Colonic mucosa (tissue), 4 donors: Measurements from ENCODE around the gene CD58. TPM values are rescaled to one million over a fixed set of nuclear protein-coding genes. Genes with fewer than 3 reads are reported as not detected.
"Not testable (repeated sequence)": the region's sequence is repeated elsewhere in the genome, so short reads cannot be mapped to it uniquely, and the experiment has no call there.

Source experiments
- DNase-seq: peaks from one replicate; pipeline ENCODE4 v3.0.0-alpha.2; 2020
- H3K27ac ChIP-seq: fragments of 200-600 bp; one replicate; pipeline ENCODE4 v1.8.0; 2021
- H3K27me3 ChIP-seq: fragments of 200-600 bp; one replicate; pipeline ENCODE4 v1.8.0; 2021
- H3K36me3 ChIP-seq: fragments of 200-600 bp; one replicate; pipeline ENCODE4 v1.8.0; 2021
- H3K4me1 ChIP-seq: fragments of 200-600 bp; one replicate; pipeline ENCODE4 v1.8.0; 2021; ENCODE audit warnings: mild to moderate bottlenecking
- H3K4me3 ChIP-seq: fragments of 200-600 bp; one replicate; pipeline ENCODE4 v1.8.0; 2021
- H3K9ac ChIP-seq, 2 donors: one replicate each; pipeline ENCODE4 v1.7.0; 2013; ENCODE audit warnings: control low read depth in 2 of 2, low read depth in 2 of 2, low read length in 2 of 2
- H3K9me3 ChIP-seq: fragments of 200-600 bp; one replicate; pipeline ENCODE4 v1.8.0; 2021
- CTCF ChIP-seq: fragments of 200-600 bp; IDR thresholded peaks from one replicate; pipeline ENCODE4 v1.8.0; 2022; ENCODE audit warnings: antibody characterized with exemption, mild to moderate bottlenecking
- intact Hi-C: fragments of 100-400 bp; cut with DNase I; formaldehyde crosslinking; loops from one replicate; pipeline ENCODE4 v1.14.1; 2022
- total RNA-seq, 2 donors: library from RNA; stranded (reverse); fragmentation: NEBNext Ultra II Directional in 1 of 2; extraction: Animal tissue kit (Norgen Biotek cat#: 25700) in 1 of 2; gene quantifications; one replicate each; pipeline ENCODE4 v1.2.1, GENCODE V29; 2021
- donor health status: healthy.
- donor health status: DM: no; HTN: no; CAD: no.
- donor health status: DM: no; HTN: no; CAD: no.

Gene CD58, protein sequence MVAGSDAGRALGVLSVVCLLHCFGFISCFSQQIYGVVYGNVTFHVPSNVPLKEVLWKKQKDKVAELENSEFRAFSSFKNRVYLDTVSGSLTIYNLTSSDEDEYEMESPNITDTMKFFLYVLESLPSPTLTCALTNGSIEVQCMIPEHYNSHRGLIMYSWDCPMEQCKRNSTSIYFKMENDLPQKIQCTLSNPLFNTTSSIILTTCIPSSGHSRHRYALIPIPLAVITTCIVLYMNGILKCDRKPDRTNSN
- total RNA-seq, result 10 to 100 TPM; 16.1 to 25.9 TPM

DNA sequence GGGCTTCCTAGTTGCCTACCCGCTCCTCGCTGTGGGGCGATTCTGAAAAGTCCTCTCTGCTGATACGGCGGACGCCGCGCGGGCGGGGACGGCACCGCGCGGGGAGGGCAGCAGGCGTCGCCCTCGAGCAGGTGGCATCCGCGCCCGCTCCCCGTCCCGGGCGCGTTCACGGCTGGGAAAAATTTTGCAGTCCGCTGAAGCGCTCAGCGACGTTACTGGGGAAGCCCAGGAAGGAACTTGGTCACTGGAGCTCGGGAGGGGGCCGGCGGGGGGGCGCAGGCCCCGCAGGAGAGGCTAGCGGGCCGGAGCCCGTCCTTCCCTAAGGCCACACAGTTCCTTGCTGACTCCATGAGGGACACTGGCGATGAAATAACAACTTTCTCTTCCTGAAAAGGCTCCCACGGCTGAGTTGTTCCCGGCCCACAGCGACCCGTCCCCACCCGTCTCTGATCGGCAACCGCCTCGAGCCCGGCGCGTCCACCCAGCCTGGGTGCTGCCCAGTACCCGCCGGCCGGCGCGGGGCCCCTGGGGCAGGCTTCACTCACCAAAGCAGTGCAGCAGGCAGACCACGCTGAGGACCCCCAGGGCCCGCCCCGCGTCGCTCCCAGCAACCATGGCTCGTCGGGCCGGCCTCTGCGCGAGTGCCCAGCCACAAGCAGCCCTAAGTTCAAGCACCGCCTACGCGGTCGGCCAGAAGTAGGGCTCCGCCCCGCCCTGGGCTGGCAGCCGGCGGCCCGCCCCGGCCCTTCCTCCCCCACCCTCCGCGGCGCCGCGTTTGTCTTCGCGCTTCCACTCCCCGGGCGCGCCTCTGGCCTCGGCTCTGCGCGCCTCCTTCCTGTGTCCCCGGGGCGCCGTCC is at the start of gene CD58:
CD58 (minus strand) TSS at position 669 of the 857 bp plus-strand sequence; CDS start at position 615, 54 bp downstream.
- Histone ChIP-seq H3K4me1 (peaks cover 4% of the 10 kb centered on the region), H3K4me3 (peak within 1 kb of the TSS; percentile 66), H3K9me3 (no peaks in the 10 kb centered on the region), H3K27me3 (no peaks in the 10 kb centered on the region), H3K36me3 (no peaks in the 10 kb centered on the region), H3K27ac (peak within 1 kb of the TSS; percentile 96), H3K9ac (peak within 1 kb of the TSS; percentile 89 to 98)
- peak; percentile 71 for TF ChIP-seq CTCF
- peak; percentile 93 for DNase-seq
- intact Hi-C loops, result loop anchor here (5.0 kb wide), 1 partner anchor 487 kb away; no protein-coding TSS in a partner anchor

- H3K9ac ChIP-seq, H3K27ac ChIP-seq, DNase-seq, H3K9me3 ChIP-seq, H3K4me3 ChIP-seq, H3K36me3 ChIP-seq, H3K27me3 ChIP-seq, H3K4me1 ChIP-seq, intact Hi-C loops: not testable (repeated sequence)
Measured at GRCh38 chr1:116620392-116620791, 49.6 kb upstream of the CD58 start.

DNA sequence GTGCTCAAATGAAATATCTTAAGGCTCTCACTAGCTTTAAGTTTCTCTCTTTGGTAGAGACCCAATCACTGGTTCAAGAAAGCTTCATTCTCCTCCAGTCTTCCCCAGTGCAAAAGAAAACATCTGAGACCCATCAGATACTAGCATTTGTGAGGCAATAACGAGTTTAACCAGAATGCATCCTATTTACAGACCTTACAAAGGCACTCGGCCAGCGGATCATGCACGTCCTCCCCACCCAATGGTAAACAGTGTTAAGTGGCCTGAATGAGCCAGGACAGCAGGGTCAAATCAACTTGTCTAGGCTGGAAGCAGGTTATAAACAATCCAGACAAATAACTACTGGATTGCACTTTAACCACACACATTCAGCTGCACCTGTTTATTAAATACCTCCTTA is 48.3 kb upstream of the CD58 start:
- intact Hi-C loops, H3K36me3 ChIP-seq, H3K27ac ChIP-seq, H3K27me3 ChIP-seq, H3K4me3 ChIP-seq, H3K9ac ChIP-seq, H3K4me1 ChIP-seq, H3K9me3 ChIP-seq: not testable (repeated sequence)
- DNase-seq, result peak; percentile 67

DNA sequence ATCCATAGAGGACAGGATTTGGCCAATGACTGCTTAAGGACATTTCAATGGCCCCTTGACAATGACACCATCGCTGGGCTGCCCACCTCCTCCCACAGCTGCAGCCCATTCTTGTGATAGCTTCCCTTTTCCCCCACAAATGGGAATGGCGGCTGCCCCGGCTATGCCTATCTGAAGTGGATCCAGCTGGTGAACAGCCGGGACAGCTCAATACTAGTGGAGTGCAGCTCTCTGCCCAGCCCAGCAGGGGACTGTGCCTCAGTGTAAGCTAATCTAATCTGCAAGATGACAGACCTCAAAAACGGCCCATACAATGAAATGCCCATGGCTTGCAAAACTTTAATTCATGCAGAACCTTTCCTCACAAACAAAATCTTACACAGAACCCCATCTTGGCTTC is 47.0 kb upstream of the CD58 start:
- H3K9ac ChIP-seq, H3K27me3 ChIP-seq, intact Hi-C loops, H3K4me1 ChIP-seq, DNase-seq, H3K27ac ChIP-seq, H3K36me3 ChIP-seq, H3K9me3 ChIP-seq, H3K4me3 ChIP-seq: not testable (repeated sequence)

GRCh38 chr1:116613825-116614224 is 43.0 kb upstream of the CD58 start:
- H3K4me1 ChIP-seq, H3K4me3 ChIP-seq, H3K27me3 ChIP-seq, H3K27ac ChIP-seq, H3K9me3 ChIP-seq, H3K9ac ChIP-seq, H3K36me3 ChIP-seq, DNase-seq, intact Hi-C loops: not testable (repeated sequence)

- H3K4me3 ChIP-seq, H3K9ac ChIP-seq, DNase-seq, H3K9me3 ChIP-seq, H3K27ac ChIP-seq, H3K4me1 ChIP-seq, H3K36me3 ChIP-seq, intact Hi-C loops, H3K27me3 ChIP-seq: not testable (repeated sequence)
Measured at GRCh38 chr1:116609801-116610371, 39.1 kb upstream of the CD58 start.

- H3K9me3 ChIP-seq, intact Hi-C loops, DNase-seq, H3K9ac ChIP-seq, H3K4me1 ChIP-seq, H3K36me3 ChIP-seq, H3K27me3 ChIP-seq, H3K27ac ChIP-seq, H3K4me3 ChIP-seq: not testable (repeated sequence)
Measured at GRCh38 chr1:116608841-116609240, 38.0 kb upstream of the CD58 start.

DNA sequence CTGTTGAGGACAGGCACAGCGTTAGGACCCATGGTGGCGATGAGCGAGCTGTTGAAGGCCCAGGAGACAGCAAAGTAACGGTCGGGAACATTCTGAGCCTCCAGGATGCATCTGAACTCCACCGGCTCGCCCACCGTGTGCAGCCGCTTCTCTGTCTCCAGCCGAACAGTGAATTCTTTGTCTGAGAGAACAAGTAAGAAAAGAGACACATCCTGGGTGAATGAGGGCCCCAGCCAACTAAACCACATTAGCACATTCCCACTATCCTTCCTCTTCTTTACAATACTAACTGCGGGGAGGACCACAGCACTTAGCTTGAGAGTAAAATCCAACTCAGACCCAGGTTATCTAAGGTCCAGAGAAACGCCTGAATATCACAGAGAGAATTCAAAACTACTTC is 37.3 kb upstream of the CD58 start:
- intact Hi-C loops, H3K4me3 ChIP-seq, H3K4me1 ChIP-seq, H3K36me3 ChIP-seq, DNase-seq, H3K27me3 ChIP-seq, H3K9ac ChIP-seq, H3K9me3 ChIP-seq, H3K27ac ChIP-seq: not testable (repeated sequence)

GRCh38 chr1:116607463-116607862 is 36.6 kb upstream of the CD58 start:
- H3K4me3 ChIP-seq, H3K36me3 ChIP-seq, H3K9ac ChIP-seq, H3K27ac ChIP-seq, H3K27me3 ChIP-seq, H3K9me3 ChIP-seq, H3K4me1 ChIP-seq, DNase-seq, intact Hi-C loops: not testable (repeated sequence)

DNA sequence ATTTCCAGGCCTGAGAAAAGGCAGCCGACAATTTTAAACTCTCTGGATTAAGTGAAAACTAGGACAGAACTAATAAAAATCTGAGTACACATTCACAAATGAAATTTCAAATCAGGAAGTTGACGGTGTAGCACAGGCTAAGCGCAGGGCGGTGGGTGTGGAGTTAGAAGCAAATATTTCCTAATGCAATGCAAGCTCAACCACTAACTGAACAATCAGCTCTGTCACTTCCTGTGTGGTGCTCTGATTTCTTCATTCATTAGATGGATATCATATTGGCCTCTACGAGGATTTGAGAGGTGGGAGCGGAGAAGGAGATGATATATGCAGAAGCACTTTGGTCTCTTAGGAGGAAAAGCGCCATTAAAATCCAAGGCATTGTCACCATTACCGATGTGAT is 35.2 kb upstream of the CD58 start:
- DNase-seq, result peak; percentile 48
- H3K4me3 ChIP-seq, H3K9me3 ChIP-seq, H3K27ac ChIP-seq, intact Hi-C loops, H3K4me1 ChIP-seq, H3K27me3 ChIP-seq, H3K9ac ChIP-seq, H3K36me3 ChIP-seq: not testable (repeated sequence)
